Kidney glomerular epithelial cell (primary cell): ENCODE measurements around the gene ERGIC1.
A peak's percentile ranks its signal among the peaks of the same experiment; 100 is the strongest.

Experiments
- DNase-seq: peaks from one replicate; lab custom pipeline; 2025; lab: John Stamatoyannopoulos, UW

The ERGIC1 gene

GRCh38 chr5:172866378-172866777, 32.3 kb downstream of the ERGIC1 start:
- no peak for DNase-seq

GRCh38 chr5:172866802-172867748, 33.0 kb downstream of the ERGIC1 start:
- no peak for DNase-seq

GRCh38 chr5:172867761-172868435, 33.8 kb downstream of the ERGIC1 start:
- DNase-seq = no peak

GRCh38 chr5:172868436-172868923, 34.4 kb downstream of the ERGIC1 start:
- peak; percentile 96 for DNase-seq

GRCh38 chr5:172868924-172869591, 35.0 kb downstream of the ERGIC1 start:
- peak; percentile 86 for DNase-seq

GRCh38 chr5:172869691-172870090, 35.6 kb downstream of the ERGIC1 start:
- DNase-seq = no peak

GRCh38 chr5:172870291-172870714, 36.3 kb downstream of the ERGIC1 start:
- peak; percentile 98 for DNase-seq

GRCh38 chr5:172870715-172871461, 36.8 kb downstream of the ERGIC1 start:
- no peak for DNase-seq

GRCh38 chr5:172871536-172871935, 37.5 kb downstream of the ERGIC1 start:
- DNase-seq = no peak

GRCh38 chr5:172871982-172872381, 37.9 kb downstream of the ERGIC1 start:
- no peak for DNase-seq

GRCh38 chr5:172872997-172873491, 39.0 kb downstream of the ERGIC1 start:
- DNase-seq = no peak

- DNase-seq = no peak
Measured at GRCh38 chr5:172873513-172873912, 39.5 kb downstream of the ERGIC1 start.

GRCh38 chr5:172874647-172875504, 40.8 kb downstream of the ERGIC1 start:
- DNase-seq = no peak

GRCh38 chr5:172875505-172876279, 41.6 kb downstream of the ERGIC1 start:
- peak; percentile 58 for DNase-seq

- no peak for DNase-seq
Measured at GRCh38 chr5:172876578-172876977, 42.5 kb downstream of the ERGIC1 start.

- DNase-seq = no peak
Measured at GRCh38 chr5:172877466-172878260, 43.6 kb downstream of the ERGIC1 start.

GRCh38 chr5:172878585-172878932, 44.5 kb downstream of the ERGIC1 start:
- no peak for DNase-seq

- no peak for DNase-seq
Measured at GRCh38 chr5:172878933-172879752, 45.1 kb downstream of the ERGIC1 start.
